HL-60/S4 treated with phorbol 12-myristate 13-acetate at 8.2 ng/mL for 4 days and 3 days (cell line): ENCODE data around the gene UBE2D3.

Source experiments
- in situ Hi-C: fragments of 300-500 bp; cut with MboI; formaldehyde crosslinking; loops from 2 replicates; pipeline ENCODE4 v1.15.0; 2022; ENCODE audit warnings: low sequenced_read_pairs

Gene UBE2D3

GRCh38 chr4:102792361-102792936, 34.9 kb downstream of the UBE2D3 start:
- in situ Hi-C loops, result no loop called here

DNA sequence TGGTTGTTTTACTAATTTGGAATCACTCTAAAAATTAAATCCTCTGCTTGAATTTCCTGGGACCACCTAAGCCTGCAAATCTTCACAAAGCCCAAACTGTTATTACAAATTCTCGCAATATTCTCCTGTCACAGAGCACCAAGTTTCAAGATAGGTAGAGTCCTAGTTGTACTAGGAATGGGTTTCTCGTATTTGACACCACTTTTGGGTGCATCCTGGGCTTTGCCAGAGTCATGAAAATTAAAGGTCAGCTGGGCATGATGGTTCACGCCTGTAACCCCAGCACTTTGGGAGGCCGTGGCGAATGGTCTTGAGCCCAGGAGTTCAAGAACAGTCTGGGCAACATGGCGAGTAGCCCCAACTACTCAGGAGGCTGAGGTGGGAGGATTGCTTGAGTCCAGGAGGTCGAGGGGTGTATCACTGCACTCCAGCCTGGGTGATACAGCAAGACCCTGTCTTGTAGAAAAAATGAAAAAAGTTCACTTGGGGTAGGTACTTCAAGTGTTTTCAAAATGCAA, 36.0 kb downstream of the UBE2D3 start:
- in situ Hi-C loops, result no loop called here

DNA sequence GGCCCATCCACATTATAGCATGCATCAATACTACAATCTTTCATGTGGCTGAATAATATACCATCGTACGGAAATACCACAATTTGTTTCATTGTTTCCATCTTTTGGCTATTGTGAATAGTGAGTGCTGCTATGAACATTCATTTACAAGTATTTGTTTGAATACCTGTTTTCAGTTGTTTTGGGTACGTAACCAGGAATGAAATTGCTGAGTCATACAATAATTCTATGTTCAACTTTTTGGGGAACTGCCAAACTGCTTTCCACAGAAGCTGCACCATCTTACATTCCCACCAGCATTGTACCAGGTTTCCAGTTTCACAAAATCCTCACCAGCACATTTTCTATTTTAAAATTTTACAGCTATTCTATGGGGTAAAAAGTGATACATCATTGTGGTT, 38.0 kb downstream of the UBE2D3 start:
- in situ Hi-C loops, result no loop called here

GRCh38 chr4:102787944-102788343, 39.4 kb downstream of the UBE2D3 start:
- in situ Hi-C loops, result no loop called here

DNA sequence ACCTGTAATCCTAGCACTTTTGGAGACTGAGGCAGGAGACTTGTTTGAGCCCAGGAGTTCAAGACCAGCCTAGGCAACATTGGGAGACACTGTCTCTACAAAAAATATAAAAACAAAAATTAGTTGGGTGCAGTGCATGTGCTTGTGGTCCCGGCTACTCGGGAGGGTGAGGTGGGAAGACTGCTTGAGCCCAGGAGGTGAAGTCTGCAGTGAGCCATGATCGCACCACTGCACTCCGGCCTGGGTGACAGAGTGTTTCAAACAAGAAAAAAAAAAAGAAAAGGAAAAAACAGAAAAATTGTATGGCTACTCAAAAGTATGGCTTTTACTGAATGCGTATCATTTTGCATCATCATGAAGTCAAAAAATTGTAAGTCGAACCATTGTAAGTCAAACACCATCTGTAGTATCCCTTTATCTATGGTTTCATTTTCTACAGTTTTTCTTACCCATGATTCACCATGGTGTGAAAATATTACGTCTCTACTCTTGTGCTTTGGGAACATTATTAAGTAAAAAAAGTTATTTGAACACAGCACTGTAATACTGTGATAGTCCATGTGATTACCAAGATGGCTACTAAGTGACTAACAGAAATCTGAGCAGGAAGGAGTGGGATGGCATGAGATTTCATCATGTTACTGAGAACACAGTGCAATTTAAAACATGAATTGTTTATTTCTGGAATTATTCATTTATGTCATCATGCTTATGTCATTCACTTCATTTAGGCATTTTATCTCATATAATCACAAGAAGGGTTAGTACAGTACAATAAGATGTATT, 40.1 kb downstream of the UBE2D3 start:
- in situ Hi-C loops, result no loop called here

- in situ Hi-C loops, result no loop called here
These were observed 41.1 kb downstream of the UBE2D3 start for GRCh38 chr4:102786279-102786678.

DNA sequence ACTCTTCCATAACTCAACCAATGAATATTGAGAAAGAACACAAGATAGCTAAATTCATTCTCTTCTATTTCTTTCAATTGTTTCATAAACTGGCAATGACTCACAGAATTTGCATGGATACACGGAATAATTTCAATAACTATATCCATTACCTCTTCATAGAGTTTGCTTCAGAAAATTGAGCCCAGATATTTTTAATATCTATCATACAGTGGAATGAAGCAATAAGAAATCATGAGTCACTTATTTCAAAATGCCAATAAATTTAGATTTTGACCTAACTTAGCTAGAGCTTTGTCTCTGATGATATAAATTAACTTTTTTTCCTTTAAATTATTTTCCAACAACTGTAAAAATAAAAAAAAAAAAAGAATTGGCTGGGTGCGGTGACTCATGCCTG, 44.3 kb downstream of the UBE2D3 start:
- in situ Hi-C loops, result no loop called here

DNA sequence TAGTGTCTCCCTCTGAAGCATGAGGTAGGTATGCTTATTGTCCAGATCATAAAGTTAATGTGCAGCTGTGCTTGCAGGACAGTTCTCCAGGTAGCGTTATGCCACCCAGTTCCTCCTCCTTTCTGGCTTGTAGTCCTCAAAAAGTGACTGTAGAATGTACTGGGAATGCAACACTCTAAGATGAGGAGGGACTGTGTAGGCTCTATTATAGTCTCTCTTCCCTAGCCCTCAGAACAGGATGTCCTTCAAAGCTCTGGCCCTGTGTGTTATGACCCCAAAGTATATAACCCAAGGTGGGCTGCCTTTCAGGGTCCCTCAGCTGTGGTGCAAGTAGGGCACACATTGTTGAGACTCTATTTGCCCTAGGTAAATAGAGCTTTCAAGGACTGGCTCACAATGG, 45.8 kb downstream of the UBE2D3 start:
- in situ Hi-C loops, result no loop called here

DNA sequence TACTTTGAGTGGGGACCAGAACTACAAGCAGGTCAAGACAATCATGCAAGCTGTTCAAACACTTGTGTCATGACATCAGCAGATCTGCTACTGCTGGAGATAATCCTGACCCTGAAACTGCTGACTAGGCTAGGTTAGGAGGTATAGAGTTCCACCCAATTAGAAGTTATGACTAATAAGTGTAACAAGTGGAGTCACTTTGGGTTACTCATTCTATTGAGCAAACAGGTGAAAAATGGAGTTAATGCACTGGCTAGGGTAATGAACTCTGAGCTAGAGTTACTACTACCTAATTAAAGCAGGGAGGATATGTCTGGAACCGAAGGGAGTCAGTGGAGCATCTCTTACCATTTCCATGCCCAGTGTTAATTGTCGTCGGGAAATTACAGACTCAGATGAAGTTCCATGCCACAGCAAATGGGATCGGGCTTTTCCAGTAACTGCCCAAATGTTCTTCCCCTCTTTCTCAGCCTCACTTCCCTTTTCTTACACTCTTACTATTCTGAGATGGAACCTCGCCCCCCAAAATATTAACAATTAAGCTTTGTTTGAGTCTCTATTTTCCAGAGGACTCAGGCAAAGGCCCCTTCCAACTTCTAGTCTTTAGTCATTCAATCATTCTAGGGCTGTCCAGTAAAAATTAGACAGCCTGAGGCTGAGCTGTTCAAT, 46.7 kb downstream of the UBE2D3 start:
- in situ Hi-C loops, result no loop called here

DNA sequence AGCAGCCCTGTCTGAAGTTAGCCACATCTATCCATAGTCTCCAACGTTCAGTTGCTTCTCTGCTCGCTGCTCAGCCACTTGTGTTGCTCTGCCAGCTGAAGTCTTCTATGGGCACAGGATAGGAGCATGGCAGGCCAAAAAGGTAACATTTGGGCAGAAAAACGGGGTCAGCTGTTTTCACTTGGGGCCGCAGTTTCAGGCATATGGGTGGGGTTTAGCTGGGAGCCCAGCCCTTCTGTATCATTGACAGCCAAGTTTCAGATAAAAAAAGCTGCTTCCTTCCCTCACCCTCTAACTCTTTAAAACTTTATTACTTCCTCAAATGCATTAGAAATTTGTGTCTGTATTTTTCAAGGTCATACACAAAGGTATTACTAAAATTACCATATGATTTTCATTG, 48.1 kb downstream of the UBE2D3 start:
- in situ Hi-C loops, result no loop called here

GRCh38 chr4:102778720-102779119, 48.6 kb downstream of the UBE2D3 start:
- in situ Hi-C loops, result no loop called here

GRCh38 chr4:102775805-102776204, 51.5 kb downstream of the UBE2D3 start:
- in situ Hi-C loops, result no loop called here

DNA sequence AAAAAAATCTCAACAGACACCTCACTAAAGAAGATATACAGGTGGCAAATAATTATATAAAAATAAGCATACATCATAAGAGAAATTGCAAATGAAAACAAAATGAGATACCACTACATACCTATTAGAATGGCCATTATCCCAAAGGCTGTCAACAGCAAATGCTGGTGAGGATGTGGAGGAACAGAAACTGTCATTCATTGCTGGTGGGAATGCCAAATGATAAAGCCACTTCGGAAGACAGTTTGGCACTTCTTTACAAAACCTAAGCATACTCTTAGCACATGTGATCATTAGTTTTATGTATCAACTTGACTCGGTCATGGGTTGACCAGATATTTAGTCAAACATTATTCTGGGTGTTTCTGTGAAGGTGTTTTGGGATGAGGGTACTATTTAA, 53.1 kb downstream of the UBE2D3 start:
- in situ Hi-C loops, result no loop called here

GRCh38 chr4:102772738-102773340, 54.5 kb downstream of the UBE2D3 start:
- in situ Hi-C loops, result no loop called here

GRCh38 chr4:102764901-102765300, 62.5 kb downstream of the UBE2D3 start:
- in situ Hi-C loops, result no loop called here

- in situ Hi-C loops, result no loop called here
These were observed 65.4 kb downstream of the UBE2D3 start for GRCh38 chr4:102761906-102762305.

- in situ Hi-C loops, result no loop called here
These were observed 66.1 kb downstream of the UBE2D3 start for GRCh38 chr4:102761296-102761701.

DNA sequence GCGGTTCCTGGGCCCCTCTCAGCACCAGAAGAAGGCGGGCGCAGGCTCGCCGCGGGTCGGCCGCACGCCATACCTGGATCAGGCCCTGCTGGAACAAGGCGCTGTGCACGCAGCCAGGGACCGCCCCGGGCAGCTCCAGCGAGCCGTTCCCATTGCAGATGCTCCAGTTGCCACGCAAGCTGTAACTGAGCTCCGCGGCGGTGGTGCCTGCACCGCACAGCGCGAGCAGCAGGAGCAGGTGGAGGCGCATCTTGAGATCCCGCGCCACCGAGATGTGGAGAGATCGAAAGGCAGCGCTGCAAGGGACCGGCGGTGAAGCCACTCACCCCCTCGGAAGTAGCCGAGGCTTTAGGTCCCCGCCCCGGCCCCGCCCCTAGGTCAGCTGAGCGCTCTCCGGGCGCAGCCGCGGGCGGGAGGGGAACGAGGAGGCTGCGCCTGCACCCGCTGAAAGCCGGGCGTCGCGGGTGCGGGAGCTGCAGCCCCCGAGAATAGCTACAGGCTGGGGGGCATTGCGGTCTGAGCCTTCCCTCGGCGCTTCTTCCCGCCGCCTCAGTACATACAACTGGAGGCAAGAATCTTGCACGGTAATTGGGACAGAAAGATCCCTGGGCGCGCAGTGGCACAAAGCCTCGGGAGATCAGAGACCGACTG, 66.6 kb downstream of the UBE2D3 start, which contains the start of gene MANBA:
Gene MANBA (minus strand): TSS at position 324 of the 651 bp plus-strand sequence. CDS start 74 bp downstream, at position 250.
- in situ Hi-C loops, result no loop called here

- in situ Hi-C loops, result no loop called here
These were observed 67.3 kb downstream of the UBE2D3 start for GRCh38 chr4:102759831-102760644.
